DMS114 treated with DMSO at 0.1 percent for 48 hours (cell line): Measurements from ENCODE around the gene ATP11B.
"Not testable (repeated sequence)": the region's sequence is repeated elsewhere in the genome, so short reads cannot be mapped to it uniquely, and the experiment has no call there.

Experiments
- DNase-seq: peaks from one replicate; lab custom pipeline; 2025; ENCODE audit not compliant: unreplicated experiment; lab: John Stamatoyannopoulos, UW

The ATP11B gene

DNA sequence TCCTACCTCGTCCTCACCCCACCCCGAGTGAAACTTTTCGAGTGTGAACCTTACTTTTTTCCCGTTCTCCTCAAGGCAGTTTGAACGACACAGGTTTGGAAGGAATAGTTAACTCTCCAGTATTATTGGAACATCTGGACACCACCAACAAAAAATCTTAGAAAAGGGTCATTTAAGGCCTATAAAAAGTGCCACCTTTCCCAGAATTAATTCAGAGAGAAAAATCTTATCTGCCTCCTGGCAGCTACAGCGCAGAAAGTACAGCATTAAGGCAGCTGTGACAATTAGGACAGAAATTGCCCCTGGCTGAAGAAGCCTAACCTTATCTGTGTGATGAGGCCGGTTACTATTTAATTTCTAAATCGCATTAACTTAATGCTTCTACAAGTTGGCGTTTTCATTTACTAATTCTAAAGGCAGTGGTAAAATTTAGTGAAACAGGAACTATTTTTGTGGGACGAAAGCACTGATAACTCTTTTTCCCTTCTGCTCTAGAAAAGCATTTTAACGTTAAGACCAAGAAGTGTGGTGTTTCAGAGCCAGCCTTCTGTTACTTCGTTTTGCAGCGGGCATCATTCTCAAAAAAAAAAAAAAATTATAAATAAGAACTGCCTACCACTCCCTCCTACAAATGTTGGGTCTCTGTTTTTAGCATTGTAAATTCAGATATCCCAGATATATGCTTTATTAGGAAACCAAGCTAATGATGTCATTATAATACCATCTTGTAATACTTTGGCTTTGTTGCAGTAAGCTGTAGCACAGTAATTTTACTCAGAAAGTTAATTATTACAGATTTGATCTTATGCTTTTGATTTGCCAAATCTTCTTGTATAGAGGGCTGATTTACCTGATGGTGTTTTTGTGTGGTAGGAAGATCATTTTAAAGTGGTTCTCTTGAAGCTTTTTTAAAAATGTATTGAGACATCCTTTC, 1.4 kb downstream of the ATP11B start:
- DNase-seq, result no peak

DNA sequence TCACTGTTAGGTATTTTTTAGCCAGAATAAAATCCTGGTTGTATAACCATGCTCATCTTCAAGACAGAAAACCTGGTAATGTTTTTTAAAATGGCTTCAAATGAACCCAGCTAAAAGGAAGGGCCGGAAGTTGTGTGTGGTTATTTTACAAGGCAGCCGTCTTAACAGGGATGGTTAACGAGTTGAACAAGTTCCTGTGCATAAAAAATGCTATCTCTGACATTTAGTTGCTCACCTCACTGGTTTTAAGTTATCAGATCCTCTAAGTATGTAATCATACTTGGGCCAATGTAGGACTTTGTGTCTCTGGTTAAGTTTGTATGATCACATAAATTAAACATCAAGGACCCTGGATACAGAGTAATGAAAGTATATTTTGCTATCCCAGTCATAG, 2.1 kb downstream of the ATP11B start:
- DNase-seq, result no peak

DNA sequence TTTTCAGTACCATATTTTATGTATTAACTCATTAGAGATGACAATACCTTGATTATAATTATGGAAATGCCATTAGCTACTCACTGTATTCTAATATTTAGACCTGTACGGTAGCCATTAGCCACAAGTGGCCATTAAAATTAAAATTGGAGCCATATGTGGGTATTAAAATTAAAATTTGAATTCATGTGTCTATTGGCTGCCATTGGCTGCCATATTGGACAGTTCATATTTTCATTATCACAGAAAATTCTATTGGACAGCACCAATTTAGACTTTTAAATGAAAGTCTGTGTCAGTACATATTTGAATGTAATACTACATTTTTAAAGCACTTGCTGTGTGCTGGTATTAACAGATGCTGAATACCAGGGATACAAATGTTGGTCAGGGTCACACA, 3.0 kb downstream of the ATP11B start:
- no peak for DNase-seq

DNA sequence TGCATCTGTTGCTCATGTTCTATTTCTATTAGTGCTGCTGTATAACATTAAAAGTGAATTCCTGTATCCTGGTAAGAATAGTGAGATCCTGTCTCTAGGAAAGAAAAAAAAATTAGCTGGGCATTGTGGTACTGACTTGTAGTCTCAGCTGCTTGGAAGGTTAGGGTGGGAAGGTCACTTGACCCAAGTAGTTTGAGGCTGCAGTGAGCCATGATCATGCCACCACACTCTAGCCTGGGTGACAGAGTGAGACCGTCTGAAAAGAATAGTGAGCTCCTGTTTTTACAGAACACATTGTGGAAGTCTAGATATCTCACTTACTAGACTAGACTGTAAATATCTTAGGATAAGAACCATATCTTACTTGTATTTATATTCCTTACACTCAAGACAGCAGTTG, 4.6 kb downstream of the ATP11B start:
- no peak for DNase-seq

DNA sequence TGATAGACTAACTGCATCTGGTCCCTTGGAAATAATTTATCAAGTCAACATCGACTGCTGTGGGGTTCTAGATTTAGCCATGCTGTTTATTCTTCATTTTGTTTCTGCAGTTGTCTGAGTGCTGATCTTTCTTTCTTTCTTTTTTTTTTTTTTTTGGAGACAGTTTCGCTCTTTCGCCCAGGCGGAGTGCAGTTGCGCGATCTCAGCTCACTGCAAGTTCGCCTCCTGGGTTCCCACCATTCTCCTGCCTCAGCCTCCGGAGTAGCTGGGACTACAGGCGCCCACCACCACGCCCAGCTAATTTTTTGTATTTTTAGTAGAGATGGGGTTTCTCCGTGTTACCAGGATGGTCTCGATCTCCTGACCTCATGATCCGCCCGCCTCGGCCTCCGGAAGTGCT, 5.8 kb downstream of the ATP11B start:
- DNase-seq, result not testable (repeated sequence)

DNA sequence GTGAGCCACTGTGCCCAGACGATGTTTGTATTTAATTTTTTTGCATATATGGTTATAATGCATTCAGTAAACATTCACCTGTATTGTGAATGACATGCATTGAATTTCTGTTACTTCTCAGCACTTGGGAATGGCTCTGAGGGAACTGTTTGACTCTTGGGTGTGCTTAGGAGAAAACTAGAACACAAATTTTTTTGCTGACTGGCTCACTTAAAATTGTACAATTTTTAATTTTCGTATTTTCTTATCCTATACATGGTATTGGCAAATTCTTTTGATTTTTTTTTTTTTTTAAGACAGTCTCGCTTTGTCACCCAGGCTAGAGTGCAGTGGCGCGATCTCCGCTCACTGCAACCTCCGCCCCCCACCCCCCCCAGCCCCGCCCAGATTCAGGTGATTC, 7.2 kb downstream of the ATP11B start:
- DNase-seq, result no peak

DNA sequence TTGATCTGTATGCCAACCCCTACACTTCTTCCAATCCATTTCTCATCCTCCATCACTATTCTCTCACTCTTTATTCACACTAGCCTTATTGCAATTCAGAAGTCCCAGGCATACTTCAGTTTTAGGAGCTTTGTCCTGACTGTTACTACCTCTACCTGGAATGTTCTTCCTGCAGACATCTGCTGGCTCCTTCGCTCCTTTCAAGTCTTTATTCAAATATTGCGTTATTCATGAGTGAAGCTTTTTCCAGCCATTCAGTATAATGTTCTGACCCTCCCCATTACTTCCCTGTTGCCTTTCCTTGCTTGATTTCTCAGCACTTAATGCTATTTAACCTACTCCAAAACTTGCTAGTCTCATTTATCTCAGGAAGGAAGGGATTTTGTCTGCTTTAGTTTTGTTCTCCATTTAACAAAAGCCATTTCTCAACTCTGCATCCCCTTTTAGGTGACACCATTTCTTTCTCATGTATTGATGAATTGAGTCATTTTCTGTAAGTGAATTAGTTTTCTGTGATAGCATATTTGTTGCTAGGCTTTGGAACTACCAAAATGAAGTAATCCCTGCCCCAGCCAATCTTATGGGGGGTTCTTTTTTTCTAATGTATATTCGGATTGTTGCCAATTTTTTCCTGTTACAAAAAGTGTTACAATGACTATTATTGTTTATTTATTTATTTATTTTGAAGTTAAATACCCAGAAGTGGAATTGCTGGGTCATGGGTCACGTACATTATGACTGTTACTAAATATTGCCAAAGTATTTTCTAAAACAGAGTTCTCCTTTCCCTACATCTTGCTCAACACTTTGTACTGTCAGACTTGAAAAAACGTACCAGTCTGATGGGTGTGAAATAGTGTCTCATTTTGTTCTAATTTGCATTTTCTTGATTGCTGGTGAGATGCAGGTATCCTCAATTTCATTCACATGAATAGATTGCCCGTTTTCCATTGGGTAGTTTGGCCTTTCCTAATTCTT, 9.4 kb downstream of the ATP11B start:
- DNase-seq, result no peak

DNA sequence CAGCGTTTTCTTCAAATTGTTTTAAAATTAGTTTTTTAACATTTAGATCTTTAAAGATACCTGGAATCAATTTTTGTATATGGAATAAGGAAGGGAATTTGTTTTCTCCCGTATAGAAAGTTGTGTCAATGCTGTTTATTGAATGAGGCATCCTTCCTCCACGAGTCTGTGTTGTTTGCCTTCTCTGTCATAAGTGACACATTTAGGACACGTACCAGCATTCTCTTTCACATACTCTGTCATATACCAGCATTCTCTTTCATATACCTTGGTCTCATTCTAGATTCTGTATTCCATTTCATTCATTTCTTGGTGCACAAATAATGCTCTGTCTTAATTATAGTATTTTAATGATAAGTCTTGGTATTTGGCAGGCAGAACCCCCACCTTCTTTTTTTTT, 10.3 kb downstream of the ATP11B start:
- no peak for DNase-seq

DNA sequence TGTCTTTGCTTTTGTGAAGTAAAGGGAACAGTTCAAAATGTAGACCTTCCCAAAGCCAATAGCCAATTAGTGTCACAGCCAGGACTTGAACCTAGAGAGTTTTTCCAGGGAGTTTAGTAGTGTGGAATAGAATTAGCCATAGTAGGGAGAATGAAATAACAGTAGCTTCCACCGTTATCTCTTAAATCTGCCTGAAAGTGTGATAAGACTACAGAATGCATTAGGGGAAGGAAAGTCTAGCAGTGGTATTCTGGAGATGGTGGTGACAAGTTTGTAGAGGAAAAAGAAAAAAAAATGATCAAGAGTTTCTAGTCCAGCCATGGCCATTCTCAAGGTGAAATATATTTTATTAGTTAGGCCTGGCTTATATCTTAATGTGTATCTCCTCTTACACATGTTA, 13.8 kb downstream of the ATP11B start:
- no peak for DNase-seq

DNA sequence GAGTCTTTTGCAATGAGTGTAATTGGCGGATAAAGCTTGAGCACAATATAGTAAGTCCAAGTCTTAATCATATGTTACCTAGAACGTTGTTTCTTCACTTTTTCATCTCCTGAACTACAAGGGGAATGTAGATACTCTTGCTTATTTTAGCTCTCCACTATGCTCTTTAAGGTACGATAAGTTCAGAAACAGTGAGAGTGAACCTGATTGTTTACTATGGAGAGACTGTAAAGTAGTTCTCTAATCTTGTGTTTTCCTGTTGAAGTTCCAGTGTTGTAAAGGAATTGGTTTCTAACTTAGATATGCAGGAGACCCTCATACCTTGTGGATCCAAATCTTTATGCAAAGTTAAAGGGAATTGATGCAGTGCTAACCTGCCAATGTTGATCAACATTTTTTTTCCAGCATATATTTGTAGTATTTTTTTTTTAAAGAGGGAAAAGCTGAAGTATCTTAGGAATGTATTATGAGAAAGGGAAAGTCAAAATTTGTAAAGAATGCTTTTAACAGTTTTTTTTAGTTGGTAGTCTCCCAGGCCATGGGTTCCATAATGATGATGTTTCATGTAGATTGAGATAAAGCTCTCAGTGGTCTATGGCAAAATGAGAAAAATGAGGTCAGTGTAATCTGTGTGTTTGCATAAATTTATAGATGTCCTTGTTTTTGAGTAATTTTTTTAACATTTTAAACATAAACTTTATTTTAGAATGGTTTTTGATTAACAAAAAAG, 14.9 kb downstream of the ATP11B start:
- DNase-seq, result no peak

DNA sequence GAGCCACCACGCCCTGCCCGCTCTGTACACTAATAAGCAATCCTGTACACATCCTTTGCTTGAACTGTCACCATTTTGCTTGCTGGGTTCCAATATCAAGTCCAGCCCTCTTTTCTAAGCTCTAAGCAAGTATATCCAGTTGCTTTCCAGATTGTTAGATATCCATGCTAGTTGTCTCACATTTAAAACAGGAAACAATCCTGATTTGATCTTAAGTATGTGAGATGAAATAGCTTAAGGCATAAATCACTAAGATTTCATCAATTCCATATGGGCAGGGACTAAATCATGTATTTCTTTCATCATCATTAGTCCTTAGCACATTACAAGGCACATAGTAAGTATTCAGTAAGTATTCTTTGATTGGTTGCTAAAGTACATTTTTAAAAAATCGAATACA, 16.2 kb downstream of the ATP11B start:
- DNase-seq, result no peak

DNA sequence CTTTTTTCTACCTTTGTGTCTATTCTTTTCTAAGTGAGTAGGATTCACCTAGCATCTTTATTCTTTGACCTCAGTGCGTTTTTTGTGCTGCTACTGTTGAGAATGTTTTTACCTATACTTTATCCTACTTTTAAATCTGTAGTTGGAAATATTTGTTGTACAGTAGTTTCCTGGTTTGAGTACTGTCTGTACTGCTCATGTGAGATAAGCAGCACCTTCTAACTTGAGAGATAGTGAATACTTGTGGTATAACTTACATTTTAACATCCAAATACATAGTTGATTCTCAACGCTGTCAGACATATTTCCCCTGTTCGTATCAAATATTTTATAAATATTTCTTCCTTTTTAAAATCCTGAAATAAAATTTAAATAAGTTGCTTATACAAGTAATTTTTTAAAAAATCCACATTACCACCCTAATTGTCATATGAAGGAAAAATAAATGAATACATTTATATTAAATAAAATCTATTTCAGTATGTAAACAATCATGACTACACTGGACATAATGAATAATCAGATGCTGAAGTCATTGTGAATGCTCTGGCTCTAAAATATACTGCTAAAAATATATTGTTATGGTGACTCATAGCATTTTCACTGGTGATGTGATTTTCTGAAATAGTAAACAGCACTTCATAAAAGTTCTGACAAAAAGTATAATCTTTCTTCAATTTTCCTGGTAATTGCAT, 17.4 kb downstream of the ATP11B start:
- no peak for DNase-seq

DNA sequence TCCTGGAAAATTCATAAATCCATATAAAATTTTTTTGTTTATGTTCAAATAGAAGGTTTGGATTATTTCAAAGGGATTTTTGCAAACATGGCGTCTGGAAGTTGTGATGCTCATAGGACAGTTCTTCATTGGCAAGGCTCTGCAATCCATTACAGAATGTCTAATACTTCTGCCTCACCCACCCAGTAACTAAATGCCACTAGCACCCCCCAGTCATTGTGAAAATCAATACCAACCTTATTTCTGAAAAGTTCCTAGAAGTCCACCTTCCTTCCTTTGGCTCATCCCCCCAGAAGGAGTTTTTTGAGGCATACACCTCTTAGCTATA, 17.9 kb downstream of the ATP11B start:
- DNase-seq, result no peak

DNA sequence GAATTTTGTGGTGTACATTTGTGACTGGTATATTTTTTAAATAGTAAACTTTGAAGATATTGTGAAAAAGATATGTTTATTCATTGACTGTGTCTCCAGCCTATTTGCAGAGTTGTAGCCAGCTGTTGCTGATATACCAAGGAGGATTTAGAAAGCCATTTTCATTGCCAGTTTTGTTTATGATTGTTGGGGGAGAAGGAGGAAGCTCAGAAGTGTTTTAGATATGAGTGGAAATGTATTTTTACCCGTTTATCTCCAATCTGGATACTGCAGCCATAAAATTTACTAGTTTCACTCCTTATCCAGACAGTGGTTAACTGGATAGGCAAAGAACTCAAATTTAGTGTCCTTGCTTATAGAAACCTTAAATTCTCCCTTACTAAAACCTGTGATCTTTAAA, 18.8 kb downstream of the ATP11B start:
- DNase-seq, result no peak

DNA sequence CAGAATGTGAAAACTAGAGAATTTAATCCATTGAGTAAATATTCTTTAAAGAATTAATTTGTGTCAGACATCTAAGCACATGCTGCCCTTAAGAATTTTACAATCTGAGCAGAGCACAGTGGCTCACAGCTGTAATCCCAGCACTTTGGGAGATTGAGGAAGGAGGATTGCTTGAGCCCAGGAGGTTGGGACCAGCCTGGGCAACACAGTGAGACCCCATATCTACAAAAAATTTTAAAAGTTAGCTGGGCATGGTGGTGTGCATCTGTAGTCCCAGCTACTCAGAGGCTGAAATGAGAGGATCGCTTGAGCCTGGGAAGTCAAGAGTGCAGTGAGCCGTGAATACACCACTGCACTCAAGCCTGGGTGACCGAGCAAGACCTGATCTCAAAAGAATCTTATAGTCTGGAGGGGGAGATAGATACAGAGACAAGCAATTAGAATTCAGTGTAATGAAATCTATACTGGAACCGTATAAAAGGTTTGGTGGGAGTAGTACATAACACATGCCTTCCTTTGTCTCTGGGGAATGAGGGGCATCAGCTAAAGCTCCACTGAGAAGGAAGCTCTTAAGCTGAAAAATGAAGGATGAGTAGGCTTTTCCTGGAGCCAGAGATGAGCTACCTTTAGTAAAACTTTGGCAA, 21.2 kb downstream of the ATP11B start:
- no peak for DNase-seq

DNA sequence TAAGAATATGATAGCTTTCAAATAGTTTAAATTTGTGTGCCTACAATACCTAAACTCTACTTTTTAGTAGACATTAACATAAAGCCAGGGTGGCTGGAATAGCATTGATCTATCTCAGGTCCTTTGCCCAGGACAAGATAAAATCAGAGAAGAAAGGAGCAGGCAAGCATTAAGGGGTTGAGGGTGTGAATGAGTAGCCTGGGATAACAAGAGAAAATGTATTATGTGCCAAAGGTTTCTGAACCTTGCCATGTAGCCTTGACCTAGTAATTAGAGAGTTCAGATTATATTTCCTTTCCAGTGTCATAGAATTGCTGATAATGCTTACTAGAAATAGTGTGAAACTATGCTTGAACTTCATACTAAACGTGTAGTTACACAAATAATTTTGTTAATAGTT, 22.9 kb downstream of the ATP11B start:
- no peak for DNase-seq

DNA sequence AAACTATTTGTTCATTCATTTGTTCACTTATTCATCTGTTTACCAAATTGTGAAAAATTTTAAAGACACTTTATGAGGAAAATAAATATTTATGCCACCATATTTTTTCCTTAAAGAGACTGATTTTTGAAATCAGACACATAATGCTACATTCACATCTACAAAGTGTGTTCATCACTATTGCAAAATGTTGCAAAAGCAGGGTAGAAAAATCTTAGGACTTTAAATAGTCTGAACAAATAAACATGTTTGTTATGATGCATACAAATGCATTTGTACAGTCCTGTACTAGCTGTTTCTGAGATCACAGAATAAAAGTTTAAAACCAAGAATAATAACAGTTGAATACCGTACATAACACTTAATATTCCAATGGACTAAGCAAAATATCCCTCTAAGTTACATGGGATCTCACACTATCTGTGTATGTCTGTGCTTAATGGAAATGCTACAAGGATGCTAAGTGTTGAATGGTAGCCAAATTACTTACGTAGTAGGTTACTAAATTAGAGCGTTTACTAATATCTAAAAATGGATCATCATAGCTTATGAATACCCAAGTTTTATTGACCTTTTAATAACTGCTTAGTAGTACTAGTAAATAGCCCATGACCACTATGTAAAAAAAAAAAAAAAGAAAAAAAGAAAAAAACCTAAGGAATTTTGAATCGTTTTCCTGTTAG, 25.1 kb downstream of the ATP11B start:
- no peak for DNase-seq

DNA sequence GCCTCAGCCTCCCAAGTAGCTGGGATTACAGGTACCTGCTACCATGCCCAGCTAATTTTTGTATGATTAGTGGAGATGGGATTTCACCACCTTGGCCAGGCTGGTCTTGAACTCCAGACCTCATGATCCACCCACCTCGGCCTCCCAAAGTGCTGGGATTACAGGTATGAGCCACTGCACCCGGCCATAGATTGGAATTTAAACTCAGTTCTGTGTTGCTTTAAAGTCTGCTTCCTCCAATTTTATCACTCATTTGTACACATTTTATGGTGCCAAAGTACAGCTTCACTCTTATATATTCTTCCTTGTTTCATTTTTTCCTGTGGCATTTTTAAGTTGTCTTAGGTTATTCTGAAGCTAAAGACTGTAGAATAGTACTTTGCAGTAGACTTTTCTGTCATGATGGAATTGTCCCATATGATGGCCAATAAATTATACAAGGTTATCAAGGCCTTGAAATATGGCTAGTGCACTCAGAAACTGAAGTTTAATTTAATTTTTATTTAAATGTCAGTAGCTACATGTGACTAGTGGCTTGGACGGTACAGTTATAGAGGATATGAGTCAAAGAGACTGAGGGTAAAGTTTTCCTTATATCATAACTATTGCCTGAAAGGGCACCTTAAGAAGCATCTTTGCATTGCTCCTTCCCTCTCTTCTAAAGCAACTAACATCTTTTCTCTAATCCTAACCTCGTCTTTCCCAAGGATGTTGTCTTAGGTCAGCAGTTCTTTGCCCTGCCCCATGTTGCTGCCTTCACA, 28.1 kb downstream of the ATP11B start:
- DNase-seq, result no peak

DNA sequence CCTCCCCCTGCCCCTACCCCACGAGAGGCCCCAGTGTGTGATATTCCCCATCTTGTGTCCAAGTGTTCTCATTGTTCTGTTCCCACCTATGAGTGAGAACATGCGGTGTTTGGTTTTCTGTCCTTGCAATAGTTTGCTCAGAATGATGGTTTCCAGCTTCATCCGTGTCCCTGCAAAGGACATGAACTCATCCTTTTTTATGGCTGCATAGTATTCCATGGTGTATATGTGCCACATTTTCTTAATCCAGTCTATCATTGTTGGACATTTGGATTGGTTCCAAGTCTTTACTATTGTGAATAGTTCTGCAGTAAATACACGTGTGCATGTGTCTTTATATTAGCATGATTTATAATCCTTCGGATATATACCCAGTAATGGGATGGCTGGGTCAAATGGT, 29.0 kb downstream of the ATP11B start:
- DNase-seq, result not testable (repeated sequence)
